ENCODE data around the gene ACTR2.

DNA sequence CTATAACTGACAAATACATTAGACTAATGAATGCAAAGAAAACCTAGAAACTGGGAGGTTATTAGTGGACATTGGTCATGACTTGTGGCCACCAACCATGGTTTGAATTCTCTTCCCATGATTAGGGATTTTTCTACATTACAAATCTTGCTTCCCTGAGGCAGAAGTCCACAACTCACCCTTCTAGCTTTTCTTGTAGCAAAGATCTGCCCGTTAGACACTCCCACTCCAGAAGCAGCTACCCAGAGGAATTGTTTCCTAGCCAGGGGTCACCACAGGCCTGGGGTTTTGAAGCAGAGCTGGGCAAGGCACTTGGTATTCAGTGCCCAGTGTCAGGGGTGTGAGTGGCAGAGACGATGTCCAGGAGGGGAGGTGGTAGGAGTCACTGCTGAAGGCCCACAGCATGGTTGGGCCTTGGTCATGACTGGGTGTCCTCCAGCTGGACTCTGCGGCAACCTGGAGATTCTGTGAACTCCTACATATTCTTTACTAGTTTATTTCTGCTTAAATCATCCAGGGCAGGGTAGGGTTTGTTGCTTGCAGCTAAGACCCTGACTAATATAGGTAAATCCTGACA lies 54.9 kb downstream of the ACTR2 start:
- TF ChIP-seq CTCF (IDR thresholded peaks at IDR 0.05) (no peak), POLR2A (IDR thresholded peaks at IDR 0.05) (no peak)
